HG03196 (cell line): ENCODE results near the gene THPO.
A peak's percentile ranks its signal among the peaks of the same experiment; 100 is the strongest.

Experiments used
- ATAC-seq: cut with Tn5 transposase; IDR thresholded peaks from one replicate; pipeline ENCODE4 v1.9.1; 2021; ENCODE audit not compliant: unreplicated experiment

THPO gene

GRCh38 chr3:184335661-184336546 is 42.1 kb downstream of the THPO start:
- peak; percentile 71 for ATAC-seq

DNA sequence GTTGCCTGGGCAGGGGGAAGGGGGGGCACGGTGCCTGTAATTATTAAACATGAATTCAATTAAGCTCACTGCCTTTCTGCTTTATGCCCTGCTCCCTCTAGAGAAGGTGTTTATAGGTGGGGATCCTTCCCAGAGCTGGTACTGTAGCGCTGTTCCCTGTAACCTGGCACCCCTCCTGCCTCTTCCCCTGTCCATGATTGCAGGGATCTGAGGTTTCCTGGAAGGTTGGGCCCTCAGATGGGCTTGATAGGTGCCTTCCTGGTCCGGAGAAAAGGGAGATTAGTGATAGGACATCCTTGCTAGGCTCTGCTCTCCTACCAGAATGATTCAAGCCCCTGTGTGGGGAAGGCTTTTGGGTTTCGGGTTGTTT is 42.7 kb downstream of the THPO start:
- peak; percentile 2 for ATAC-seq

GRCh38 chr3:184334470-184335158 is 43.4 kb downstream of the THPO start:
- ATAC-seq: no peak

GRCh38 chr3:184333700-184334099 is 44.3 kb downstream of the THPO start:
- ATAC-seq: no peak

GRCh38 chr3:184333190-184333589 is 44.8 kb downstream of the THPO start:
- no peak for ATAC-seq

DNA sequence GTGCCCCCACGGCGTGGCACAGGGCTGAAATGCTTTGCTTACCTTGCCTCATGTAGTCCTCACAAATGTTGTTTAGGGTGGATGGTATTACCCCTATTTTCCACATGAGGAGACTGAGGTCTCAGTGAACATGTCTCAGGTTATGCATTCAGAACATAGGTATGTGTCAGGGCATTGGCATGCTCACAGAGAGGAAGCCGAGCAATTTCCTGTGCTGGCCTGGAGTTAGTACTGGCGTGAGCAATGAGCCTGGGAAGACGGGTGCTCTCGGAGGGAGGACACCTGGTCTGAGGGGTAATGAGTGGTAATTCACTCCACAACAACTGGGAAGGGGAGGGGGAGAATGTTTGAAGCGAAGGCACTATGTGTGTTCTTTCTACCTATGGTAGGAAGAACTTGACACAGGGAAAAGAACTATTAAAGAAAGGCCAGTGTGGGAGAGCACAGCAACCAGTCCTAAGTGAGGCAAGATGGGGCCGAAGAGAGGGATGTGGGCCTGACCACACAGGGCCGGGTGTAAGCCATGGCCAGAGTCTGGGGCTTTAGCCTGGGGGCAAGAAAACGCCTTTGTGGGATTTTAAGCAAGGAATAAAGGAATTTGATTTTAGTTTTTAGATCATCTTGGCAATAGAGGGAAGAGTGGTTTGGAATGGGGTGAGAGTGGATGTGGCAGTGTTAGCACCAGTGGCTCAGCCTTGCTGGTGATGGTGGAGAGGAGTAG is 45.5 kb downstream of the THPO start:
- ATAC-seq: no peak

- ATAC-seq: no peak
Measured at GRCh38 chr3:184328516-184328915, 49.5 kb downstream of the THPO start.

DNA sequence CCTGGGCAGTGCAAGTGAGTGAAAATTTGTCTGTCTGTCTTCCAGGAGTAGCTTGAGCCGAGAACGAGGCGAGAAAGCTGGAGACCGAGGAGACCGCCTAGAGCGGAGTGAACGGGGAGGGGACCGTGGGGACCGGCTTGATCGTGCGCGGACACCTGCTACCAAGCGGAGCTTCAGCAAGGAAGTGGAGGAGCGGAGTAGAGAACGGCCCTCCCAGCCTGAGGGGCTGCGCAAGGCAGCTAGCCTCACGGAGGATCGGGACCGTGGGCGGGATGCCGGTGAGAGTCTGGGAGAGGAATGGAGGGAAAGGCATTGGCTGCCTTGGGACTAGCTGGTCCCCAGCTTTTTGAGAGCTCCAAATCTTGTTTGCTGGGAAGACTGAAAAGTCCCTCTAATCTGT is 50.8 kb downstream of the THPO start:
- no peak for ATAC-seq

DNA sequence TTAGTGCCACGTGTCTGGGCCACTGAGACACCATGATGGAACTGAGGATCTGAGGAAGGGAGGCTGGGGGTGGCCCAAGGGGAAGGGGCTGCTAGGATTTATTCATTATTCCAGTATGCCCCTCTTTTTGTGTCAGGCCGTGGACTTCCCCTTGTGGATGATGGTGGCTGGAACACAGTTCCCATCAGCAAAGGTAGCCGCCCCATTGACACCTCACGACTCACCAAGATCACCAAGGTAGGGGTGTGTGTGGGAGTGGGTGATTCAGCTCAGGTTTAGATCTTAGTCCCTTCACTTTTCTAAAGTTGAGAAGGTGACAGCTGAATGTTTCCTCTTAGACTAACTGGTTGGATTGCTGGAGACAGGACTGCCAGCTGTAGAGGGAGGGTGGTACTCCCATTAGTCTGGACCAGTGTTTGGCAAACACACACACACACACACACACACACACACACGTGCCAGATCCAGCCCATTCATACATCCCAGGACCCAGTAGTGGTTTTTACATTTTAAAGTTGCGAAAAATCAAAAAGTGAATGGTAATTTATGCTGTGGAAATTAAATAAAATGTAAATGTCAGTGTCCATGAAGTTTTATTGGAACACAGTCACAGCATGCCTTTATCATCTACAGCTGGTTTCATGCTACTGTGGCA is 52.2 kb downstream of the THPO start:
- no peak for ATAC-seq

DNA sequence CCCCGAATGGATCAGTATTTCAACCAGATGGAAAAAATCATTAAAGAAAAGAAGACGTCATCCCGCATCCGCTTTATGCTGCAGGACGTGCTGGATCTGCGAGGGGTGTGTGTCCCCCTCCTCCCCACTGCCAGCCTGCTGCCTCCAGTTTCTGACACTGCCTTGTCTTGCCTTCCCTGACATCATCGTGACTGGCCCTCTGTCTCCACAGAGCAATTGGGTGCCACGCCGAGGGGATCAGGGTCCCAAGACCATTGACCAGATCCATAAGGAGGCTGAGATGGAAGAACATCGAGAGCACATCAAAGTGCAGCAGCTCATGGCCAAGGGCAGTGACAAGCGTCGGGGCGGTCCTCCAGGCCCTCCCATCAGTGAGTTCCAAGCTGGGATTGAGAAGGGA is 52.7 kb downstream of the THPO start:
- ATAC-seq: no peak

- ATAC-seq: no peak
Measured at GRCh38 chr3:184323696-184324095, 54.3 kb downstream of the THPO start.

DNA sequence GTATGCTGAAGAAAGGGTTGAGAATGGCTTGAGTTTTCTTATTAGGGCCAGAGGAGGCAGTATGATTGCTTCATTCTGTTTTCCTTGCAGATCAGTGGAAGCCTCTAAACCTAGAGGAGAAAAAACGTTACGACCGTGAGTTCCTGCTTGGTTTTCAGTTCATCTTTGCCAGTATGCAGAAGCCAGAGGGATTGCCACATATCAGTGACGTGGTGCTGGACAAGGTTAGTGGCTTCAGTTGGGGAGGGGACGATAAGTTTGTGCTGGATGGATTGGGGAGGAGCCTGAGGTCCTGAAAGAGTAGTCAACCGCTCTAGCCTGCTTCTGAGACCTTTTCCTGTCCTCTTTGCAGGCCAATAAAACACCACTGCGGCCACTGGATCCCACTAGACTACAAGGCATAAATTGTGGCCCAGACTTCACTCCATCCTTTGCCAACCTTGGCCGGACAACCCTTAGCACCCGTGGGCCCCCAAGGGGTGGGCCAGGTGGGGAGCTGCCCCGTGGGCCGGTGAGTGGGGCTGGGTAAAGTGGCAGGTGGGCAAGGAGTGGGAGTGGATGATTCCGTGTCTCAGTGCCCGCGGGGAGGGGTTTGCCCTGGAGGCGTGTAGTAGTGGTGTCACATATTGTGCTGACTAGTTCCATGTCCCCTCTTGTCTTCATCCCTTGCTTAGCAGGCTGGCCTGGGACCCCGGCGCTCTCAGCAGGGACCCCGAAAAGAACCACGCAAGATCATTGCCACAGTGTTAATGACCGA is 55.1 kb downstream of the THPO start:
- ATAC-seq: no peak
